ENCODE data around the gene NFE2L3. TPM values are rescaled to one million over a fixed set of nuclear protein-coding genes. Genes with fewer than 3 reads are reported as not detected.

NFE2L3 gene
- total and polyA plus RNA-seq, 9 of the 15 experiments (the other 6 are each of a cell fraction or from before 2014, with no cell fraction given) = 2.9 to 16.9 (median 12.4) TPM

GRCh38 chr7:26200444-26201246 lies 48.6 kb downstream of the NFE2L3 start, which contains the start of gene HNRNPA2B1 (continued):
- peak in 1 of 2 experiments; percentile 60; a peak in 1 of 4 replicates for TF ChIP-seq NONO (IDR thresholded peaks at IDR 0.05; ENCODE audit: low read depth in 2 of 2, low read length in 1 of 2)
- TF ChIP-seq NCOR1 (IDR thresholded peaks at IDR 0.05) = peak; percentile 64; the same call in 1 of the 2 replicates
- no peak for TF ChIP-seq ZKSCAN8 (CRISPR knock-in tag; IDR thresholded peaks at IDR 0.05)
- TF ChIP-seq CXXC5 (CRISPR knock-in tag; IDR thresholded peaks at IDR 0.05) = peak; percentile 88
- no peak for TF ChIP-seq PPARD (CRISPR knock-in tag; IDR thresholded peaks at IDR 0.05)
- TF ChIP-seq HMG20A (CRISPR knock-in tag; conservative IDR thresholded peaks at IDR 0.05) = no peak
- TF ChIP-seq, protein P1, sequence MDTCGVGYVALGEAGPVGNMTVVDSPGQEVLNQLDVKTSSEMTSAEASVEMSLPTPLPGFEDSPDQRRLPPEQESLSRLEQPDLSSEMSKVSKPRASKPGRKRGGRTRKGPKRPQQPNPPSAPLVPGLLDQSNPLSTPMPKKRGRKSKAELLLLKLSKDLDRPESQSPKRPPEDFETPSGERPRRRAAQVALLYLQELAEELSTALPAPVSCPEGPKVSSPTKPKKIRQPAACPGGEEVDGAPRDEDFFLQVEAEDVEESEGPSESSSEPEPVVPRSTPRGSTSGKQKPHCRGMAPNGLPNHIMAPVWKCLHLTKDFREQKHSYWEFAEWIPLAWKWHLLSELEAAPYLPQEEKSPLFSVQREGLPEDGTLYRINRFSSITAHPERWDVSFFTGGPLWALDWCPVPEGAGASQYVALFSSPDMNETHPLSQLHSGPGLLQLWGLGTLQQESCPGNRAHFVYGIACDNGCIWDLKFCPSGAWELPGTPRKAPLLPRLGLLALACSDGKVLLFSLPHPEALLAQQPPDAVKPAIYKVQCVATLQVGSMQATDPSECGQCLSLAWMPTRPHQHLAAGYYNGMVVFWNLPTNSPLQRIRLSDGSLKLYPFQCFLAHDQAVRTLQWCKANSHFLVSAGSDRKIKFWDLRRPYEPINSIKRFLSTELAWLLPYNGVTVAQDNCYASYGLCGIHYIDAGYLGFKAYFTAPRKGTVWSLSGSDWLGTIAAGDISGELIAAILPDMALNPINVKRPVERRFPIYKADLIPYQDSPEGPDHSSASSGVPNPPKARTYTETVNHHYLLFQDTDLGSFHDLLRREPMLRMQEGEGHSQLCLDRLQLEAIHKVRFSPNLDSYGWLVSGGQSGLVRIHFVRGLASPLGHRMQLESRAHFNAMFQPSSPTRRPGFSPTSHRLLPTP (IDR thresholded peaks at IDR 0.05; ENCODE audit: borderline replicate concordance, extremely low read depth, insufficient read length) = no peak
- no peak for TF ChIP-seq ZNF277 (CRISPR knock-in tag; IDR thresholded peaks at IDR 0.05; ENCODE audit: borderline replicate concordance)
- TF ChIP-seq SRSF7 (optimal IDR thresholded peaks at IDR 0.05; ENCODE audit: low read depth, low read length) = no peak
- TF ChIP-seq, protein P2, sequence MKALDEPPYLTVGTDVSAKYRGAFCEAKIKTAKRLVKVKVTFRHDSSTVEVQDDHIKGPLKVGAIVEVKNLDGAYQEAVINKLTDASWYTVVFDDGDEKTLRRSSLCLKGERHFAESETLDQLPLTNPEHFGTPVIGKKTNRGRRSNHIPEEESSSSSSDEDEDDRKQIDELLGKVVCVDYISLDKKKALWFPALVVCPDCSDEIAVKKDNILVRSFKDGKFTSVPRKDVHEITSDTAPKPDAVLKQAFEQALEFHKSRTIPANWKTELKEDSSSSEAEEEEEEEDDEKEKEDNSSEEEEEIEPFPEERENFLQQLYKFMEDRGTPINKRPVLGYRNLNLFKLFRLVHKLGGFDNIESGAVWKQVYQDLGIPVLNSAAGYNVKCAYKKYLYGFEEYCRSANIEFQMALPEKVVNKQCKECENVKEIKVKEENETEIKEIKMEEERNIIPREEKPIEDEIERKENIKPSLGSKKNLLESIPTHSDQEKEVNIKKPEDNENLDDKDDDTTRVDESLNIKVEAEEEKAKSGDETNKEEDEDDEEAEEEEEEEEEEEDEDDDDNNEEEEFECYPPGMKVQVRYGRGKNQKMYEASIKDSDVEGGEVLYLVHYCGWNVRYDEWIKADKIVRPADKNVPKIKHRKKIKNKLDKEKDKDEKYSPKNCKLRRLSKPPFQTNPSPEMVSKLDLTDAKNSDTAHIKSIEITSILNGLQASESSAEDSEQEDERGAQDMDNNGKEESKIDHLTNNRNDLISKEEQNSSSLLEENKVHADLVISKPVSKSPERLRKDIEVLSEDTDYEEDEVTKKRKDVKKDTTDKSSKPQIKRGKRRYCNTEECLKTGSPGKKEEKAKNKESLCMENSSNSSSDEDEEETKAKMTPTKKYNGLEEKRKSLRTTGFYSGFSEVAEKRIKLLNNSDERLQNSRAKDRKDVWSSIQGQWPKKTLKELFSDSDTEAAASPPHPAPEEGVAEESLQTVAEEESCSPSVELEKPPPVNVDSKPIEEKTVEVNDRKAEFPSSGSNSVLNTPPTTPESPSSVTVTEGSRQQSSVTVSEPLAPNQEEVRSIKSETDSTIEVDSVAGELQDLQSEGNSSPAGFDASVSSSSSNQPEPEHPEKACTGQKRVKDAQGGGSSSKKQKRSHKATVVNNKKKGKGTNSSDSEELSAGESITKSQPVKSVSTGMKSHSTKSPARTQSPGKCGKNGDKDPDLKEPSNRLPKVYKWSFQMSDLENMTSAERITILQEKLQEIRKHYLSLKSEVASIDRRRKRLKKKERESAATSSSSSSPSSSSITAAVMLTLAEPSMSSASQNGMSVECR (CRISPR knock-in tag; IDR thresholded peaks at IDR 0.05) = peak; percentile 89
- peak; percentile 89 for TF ChIP-seq E2F1 (CRISPR knock-in tag; IDR thresholded peaks at IDR 0.05)
- no peak for TF ChIP-seq ZNF77 (CRISPR knock-in tag; IDR thresholded peaks at IDR 0.05)
- TF ChIP-seq ZBTB8A (IDR thresholded peaks at IDR 0.05; ENCODE audit: partially characterized antibody) = no peak
- TF ChIP-seq COPS2 (conservative IDR thresholded peaks at IDR 0.05) = no peak
- TF ChIP-seq, protein P3, sequence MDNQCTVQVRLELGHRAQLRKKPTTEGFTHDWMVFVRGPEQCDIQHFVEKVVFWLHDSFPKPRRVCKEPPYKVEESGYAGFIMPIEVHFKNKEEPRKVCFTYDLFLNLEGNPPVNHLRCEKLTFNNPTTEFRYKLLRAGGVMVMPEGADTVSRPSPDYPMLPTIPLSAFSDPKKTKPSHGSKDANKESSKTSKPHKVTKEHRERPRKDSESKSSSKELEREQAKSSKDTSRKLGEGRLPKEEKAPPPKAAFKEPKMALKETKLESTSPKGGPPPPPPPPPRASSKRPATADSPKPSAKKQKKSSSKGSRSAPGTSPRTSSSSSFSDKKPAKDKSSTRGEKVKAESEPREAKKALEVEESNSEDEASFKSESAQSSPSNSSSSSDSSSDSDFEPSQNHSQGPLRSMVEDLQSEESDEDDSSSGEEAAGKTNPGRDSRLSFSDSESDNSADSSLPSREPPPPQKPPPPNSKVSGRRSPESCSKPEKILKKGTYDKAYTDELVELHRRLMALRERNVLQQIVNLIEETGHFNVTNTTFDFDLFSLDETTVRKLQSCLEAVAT (IDR thresholded peaks at IDR 0.05) = peak; percentile 93 to 96
